Mucosa of stomach (tissue), 1 donor: ENCODE data around the gene GTF2F2.
"Not testable (repeated sequence)": the region's sequence is repeated elsewhere in the genome, so short reads cannot be mapped to it uniquely, and the experiment has no call there.

ENCODE experiments used
- H3K27me3 ChIP-seq: one replicate; pipeline ENCODE4 v1.7.0; 2013; ENCODE audit warnings: mild to moderate bottlenecking, low read length; ENCODE audit not compliant: control insufficient read depth, insufficient read depth
- H3K36me3 ChIP-seq: one replicate; pipeline ENCODE4 v1.7.0; 2013; ENCODE audit warnings: low read length; ENCODE audit not compliant: control insufficient read depth, insufficient read depth
- H3K4me1 ChIP-seq: one replicate; pipeline ENCODE4 v1.7.0; 2013; ENCODE audit warnings: mild to moderate bottlenecking, low read length; ENCODE audit not compliant: control insufficient read depth, insufficient read depth
- H3K4me3 ChIP-seq: one replicate; pipeline ENCODE4 v1.7.0; 2013; ENCODE audit warnings: low read length
- H3K9ac ChIP-seq: one replicate; pipeline ENCODE4 v1.7.0; 2013; ENCODE audit warnings: mild to moderate bottlenecking, low read length, moderate library complexity
- H3K9me3 ChIP-seq: one replicate; pipeline ENCODE4 v1.7.0; 2013; ENCODE audit warnings: mild to moderate bottlenecking, low read length, moderate library complexity; ENCODE audit not compliant: control insufficient read depth
- donor health status: Pancreatic carcinoma.

The GTF2F2 gene

GRCh38 chr13:45167611-45168554, 47.6 kb downstream of the GTF2F2 start:
- Histone ChIP-seq H3K4me3 (no peak overlapping the region), H3K9me3 (no peaks in the 10 kb centered on the region), H3K36me3 (no peaks in the 10 kb centered on the region), H3K9ac (no peak overlapping the region), H3K4me1 (peaks cover 2% of the 10 kb centered on the region), H3K27me3 (no peaks in the 10 kb centered on the region)

- Histone ChIP-seq H3K9ac (no peak overlapping the region), H3K27me3 (no peaks in the 10 kb centered on the region), H3K36me3 (no peaks in the 10 kb centered on the region), H3K4me3 (no peak overlapping the region), H3K4me1 (no peaks in the 10 kb centered on the region), H3K9me3 (no peaks in the 10 kb centered on the region)
These were observed 48.2 kb downstream of the GTF2F2 start for GRCh38 chr13:45168555-45168930.

DNA sequence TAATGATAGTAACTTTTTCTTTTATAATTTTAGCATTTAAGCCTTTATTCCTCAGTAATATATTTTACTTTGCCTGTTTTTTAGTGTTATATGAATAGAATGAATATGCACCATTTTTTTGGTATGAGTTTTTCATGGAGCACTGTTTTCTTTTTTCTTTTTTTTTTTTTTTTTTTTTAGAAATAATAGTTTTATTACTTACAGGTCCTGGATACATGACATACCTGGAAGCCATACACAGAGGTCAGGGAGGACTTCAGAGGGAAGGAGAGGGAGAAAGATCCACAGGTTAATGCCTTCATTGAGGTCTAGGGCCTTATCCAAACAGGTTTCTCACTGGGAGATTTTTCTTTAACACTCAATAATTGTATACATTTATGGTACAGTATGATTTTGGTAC, 54.2 kb downstream of the GTF2F2 start:
- Histone ChIP-seq H3K36me3 (no peaks in the 10 kb centered on the region), H3K27me3 (no peaks in the 10 kb centered on the region), H3K9me3 (no peaks in the 10 kb centered on the region), H3K4me1 (no peaks in the 10 kb centered on the region), H3K4me3 (no peak overlapping the region), H3K9ac (no peak overlapping the region)

DNA sequence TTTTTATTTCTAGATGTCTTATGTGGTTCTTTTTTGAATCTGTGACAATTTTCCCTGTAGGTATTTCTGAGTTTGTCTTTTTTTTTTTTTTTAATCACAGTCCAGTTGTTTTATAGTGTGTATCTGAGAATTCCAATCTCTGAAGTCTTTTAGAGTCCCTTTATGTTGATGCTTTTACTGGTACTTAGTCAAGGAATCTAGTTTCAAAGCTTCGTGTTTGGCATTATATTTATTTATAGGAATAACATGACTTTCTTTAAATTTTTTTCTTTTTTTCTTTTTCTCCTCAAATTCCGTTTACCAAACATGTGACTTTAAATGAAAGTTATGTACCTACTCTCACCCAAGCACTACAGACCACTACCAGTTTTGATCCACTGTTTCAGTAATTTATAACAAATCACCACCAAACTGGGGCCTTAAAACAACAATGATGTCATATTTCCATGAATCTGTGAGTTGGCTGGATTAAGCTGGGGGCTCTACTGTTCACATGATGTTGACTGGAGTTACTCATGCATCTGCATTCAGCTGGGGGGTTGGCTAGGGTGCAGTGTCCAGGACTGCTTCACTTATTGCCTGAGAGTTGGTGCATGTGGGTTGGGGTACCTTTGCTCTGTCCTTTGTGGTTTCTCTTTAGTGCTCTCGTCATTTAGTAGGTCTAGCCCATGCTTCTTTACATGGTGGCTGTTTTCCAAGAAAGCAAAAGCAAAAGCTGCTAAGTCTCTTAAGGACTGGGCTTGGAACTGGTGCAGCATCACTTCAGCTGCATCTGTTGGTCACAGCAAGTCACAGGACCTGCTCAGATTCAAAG, 58.2 kb downstream of the GTF2F2 start:
- H3K4me1 ChIP-seq: no peaks in the 10 kb centered on the region
- no peaks in the 10 kb centered on the region for H3K27me3 ChIP-seq
- H3K4me3 ChIP-seq: no peak overlapping the region

GRCh38 chr13:45179428-45179827, 59.1 kb downstream of the GTF2F2 start:
- Histone ChIP-seq H3K9ac (no peak overlapping the region), H3K4me3 (no peak overlapping the region), H3K9me3 (no peaks in the 10 kb centered on the region), H3K27me3 (no peaks in the 10 kb centered on the region), H3K4me1 (no peaks in the 10 kb centered on the region), H3K36me3 (no peaks in the 10 kb centered on the region)

More for the DNA sequence above, 58.2 kb downstream of the GTF2F2 start:
- Histone ChIP-seq H3K36me3 (no peaks in the 10 kb centered on the region), H3K9me3 (no peaks in the 10 kb centered on the region), H3K9ac (no peak overlapping the region)

GRCh38 chr13:45180303-45180702, 60.0 kb downstream of the GTF2F2 start:
- Histone ChIP-seq H3K9ac (no peak overlapping the region), H3K4me3 (no peak overlapping the region), H3K4me1 (no peaks in the 10 kb centered on the region), H3K9me3 (no peaks in the 10 kb centered on the region), H3K27me3 (no peaks in the 10 kb centered on the region), H3K36me3 (no peaks in the 10 kb centered on the region)

GRCh38 chr13:45180713-45181601, 60.6 kb downstream of the GTF2F2 start:
- Histone ChIP-seq H3K36me3 (no peaks in the 10 kb centered on the region), H3K9me3 (no peaks in the 10 kb centered on the region), H3K27me3 (no peaks in the 10 kb centered on the region), H3K9ac (no peak overlapping the region), H3K4me1 (no peaks in the 10 kb centered on the region), H3K4me3 (no peak overlapping the region)

DNA sequence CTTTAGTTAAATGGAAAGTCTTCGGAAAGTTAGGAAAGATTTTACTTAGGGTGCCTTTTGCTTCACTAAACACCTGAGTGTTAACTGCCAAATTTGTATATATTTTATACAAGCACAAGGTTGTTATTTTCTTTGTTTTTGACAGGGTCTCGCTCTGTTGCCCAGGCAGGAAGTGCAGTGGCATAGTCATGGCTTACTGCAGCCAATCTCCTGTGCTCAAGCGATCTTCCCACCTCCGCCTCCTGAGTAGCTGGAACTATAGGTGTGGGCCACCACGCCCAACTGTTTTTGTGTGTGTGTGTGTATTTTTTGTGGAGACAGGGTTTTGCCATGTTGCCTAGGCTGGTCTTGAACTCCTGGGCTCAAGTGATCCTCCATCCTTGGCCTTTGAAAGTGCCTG, 64.4 kb downstream of the GTF2F2 start:
- Histone ChIP-seq H3K4me1 (no peaks in the 10 kb centered on the region), H3K27me3 (no peaks in the 10 kb centered on the region), H3K36me3 (no peaks in the 10 kb centered on the region), H3K9ac (no peak overlapping the region), H3K4me3 (no peak overlapping the region), H3K9me3 (no peaks in the 10 kb centered on the region)

DNA sequence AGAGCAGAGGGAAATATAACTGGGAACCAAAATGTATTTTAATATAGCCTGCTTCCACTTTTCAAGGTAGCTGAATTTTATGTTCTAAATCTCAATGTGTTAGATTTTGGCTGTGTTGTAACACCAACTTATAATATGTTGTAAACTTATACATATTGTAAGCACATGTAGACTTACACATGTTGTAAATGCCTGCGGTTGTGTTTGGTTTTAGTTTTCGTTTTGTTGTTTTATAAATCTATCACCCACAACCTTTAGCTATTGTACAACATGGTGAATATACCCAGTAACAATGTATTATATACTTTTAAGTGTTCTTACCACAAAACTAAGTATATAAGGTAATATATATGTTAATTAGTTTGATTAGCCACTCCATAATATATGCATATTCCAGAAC, 65.0 kb downstream of the GTF2F2 start:
- no peak overlapping the region for H3K4me3 ChIP-seq
- no peak overlapping the region for H3K9ac ChIP-seq
- no peaks in the 10 kb centered on the region for H3K9me3 ChIP-seq
- no peaks in the 10 kb centered on the region for H3K4me1 ChIP-seq
- H3K27me3 ChIP-seq: no peaks in the 10 kb centered on the region
- H3K36me3 ChIP-seq: no peaks in the 10 kb centered on the region

- not testable (repeated sequence) for H3K36me3 ChIP-seq
These were observed 68.8 kb downstream of the GTF2F2 start for GRCh38 chr13:45189077-45189476.

DNA sequence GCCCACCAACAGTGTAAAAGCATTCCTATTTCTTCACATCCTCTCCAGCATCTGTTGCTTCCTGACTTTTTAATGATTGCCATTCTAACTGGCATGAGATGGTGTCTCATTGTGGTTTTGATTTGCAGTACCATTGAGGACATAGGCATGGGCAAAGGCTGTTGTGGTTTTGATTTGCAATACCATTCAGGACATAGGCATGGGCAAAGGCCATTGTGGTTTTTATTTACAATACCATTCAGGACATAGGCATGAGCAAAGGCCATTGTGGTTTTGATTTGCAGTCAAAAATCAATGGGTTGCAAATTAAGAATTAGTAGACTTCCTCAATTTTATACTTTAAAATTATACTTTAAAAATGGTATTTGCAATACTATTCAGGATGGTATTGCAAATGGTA, 69.2 kb downstream of the GTF2F2 start:
- not testable (repeated sequence) for H3K4me3 ChIP-seq, H3K9ac ChIP-seq, H3K36me3 ChIP-seq, H3K4me1 ChIP-seq, H3K27me3 ChIP-seq, H3K9me3 ChIP-seq

More at GRCh38 chr13:45189077-45189476, 68.8 kb downstream of the GTF2F2 start:
- not testable (repeated sequence) for H3K27me3 ChIP-seq, H3K4me1 ChIP-seq, H3K9me3 ChIP-seq, H3K4me3 ChIP-seq, H3K9ac ChIP-seq
